Calu3 (cell line): ENCODE data around the gene S1PR1. TPM values are rescaled to one million over a fixed set of nuclear protein-coding genes. Genes with fewer than 3 reads are reported as not detected.

ENCODE experiments used
- BruUV-seq: library from RNA; stranded (reverse); fragments of 400-500 nt; replicated peaks from 2 replicates; lab custom pipeline; 2021; lab: Mats Ljungman, UMichigan
- CTCF ChIA-PET: fragments of 300-600 bp; sonication (Branson Sonifier 250); formaldehyde crosslinking; loops from one replicate; lab custom pipeline; 2022; ENCODE audit warnings: antibody characterized with exemption; lab: Charles Lee
- DNase-seq: peaks from one replicate; pipeline ENCODE4 v3.0.0; 2022
- H3K27ac Mint-ChIP-seq: one replicate; pipeline ENCODE4 v1.8.0; 2022; ENCODE audit warnings: mixed read lengths; ENCODE audit not compliant: unreplicated experiment
- H3K27me3 Mint-ChIP-seq: one replicate; pipeline ENCODE4 v1.8.0; 2022; ENCODE audit warnings: mixed read lengths; ENCODE audit not compliant: unreplicated experiment
- H3K36me3 Mint-ChIP-seq: one replicate; pipeline ENCODE4 v1.8.0; 2022; ENCODE audit warnings: mild to moderate bottlenecking, moderate library complexity, mixed read lengths; ENCODE audit not compliant: insufficient read depth, unreplicated experiment
- H3K4me1 Mint-ChIP-seq: one replicate; pipeline ENCODE4 v1.8.0; 2022; ENCODE audit warnings: mild to moderate bottlenecking, low read depth, mixed read lengths; ENCODE audit not compliant: unreplicated experiment
- H3K4me3 Mint-ChIP-seq: one replicate; pipeline ENCODE4 v1.8.0; 2022; ENCODE audit warnings: mild to moderate bottlenecking, low read depth, moderate library complexity, mixed read lengths; ENCODE audit not compliant: unreplicated experiment
- H3K9me3 Mint-ChIP-seq: one replicate; pipeline ENCODE4 v1.8.0; 2022; ENCODE audit warnings: low read depth, mixed read lengths; ENCODE audit not compliant: unreplicated experiment
- CTCF ChIP-seq: fragments of 200-600 bp; IDR thresholded peaks from one replicate; pipeline ENCODE4 v1.8.0; 2022; ENCODE audit warnings: antibody characterized with exemption; ENCODE audit not compliant: unreplicated experiment
- intact Hi-C: fragments of 100-400 bp; cut with micrococcal nuclease; formaldehyde crosslinking; loops from one replicate; pipeline ENCODE4 v1.10.0; 2022; ENCODE audit not compliant: unreplicated experiment
- total RNA-seq: library from RNA; stranded (reverse); gene quantifications from 2 replicates; pipeline ENCODE4 v1.2.3, GENCODE V29; 2022

The S1PR1 gene
- total RNA-seq, 1 experiment from 2014 or later: not detected

GRCh38 chr1:101265684-101266083, 28.9 kb downstream of the S1PR1 start:
- Mint-ChIP-seq H3K4me3 (no peak overlapping the region), H3K27me3 (no peaks in the 10 kb centered on the region), H3K4me1 (peaks cover 7% of the 10 kb centered on the region), H3K36me3 (no peaks in the 10 kb centered on the region), H3K9me3 (no peaks in the 10 kb centered on the region), H3K27ac (no peak overlapping the region)
- CTCF ChIA-PET: no interaction called here
- TF ChIP-seq CTCF: no peak
- no TSS peak for BruUV-seq
- no peak for DNase-seq
- intact Hi-C loops: no loop called here

GRCh38 chr1:101267082-101267481, 30.3 kb downstream of the S1PR1 start:
- Mint-ChIP-seq H3K36me3 (no peaks in the 10 kb centered on the region), H3K27ac (no peak overlapping the region), H3K27me3 (no peaks in the 10 kb centered on the region), H3K4me3 (no peak overlapping the region), H3K9me3 (no peaks in the 10 kb centered on the region), H3K4me1 (peaks cover 7% of the 10 kb centered on the region)
- no peak for TF ChIP-seq CTCF
- CTCF ChIA-PET: no interaction called here
- BruUV-seq: no TSS peak
- intact Hi-C loops: no loop called here
- no peak for DNase-seq

- no peaks in the 10 kb centered on the region for H3K36me3 Mint-ChIP-seq
- DNase-seq: no peak
- H3K4me3 Mint-ChIP-seq: no peak overlapping the region
- no peaks in the 10 kb centered on the region for H3K9me3 Mint-ChIP-seq
- H3K4me1 Mint-ChIP-seq: peaks cover 7% of the 10 kb centered on the region
- BruUV-seq: no TSS peak
- no peak overlapping the region for H3K27ac Mint-ChIP-seq
- H3K27me3 Mint-ChIP-seq: no peaks in the 10 kb centered on the region
- CTCF ChIA-PET: no interaction called here
- intact Hi-C loops: no loop called here
- TF ChIP-seq CTCF: no peak
Observed at GRCh38 chr1:101268893-101269292, 32.1 kb downstream of the S1PR1 start.

GRCh38 chr1:101275672-101276071, 38.9 kb downstream of the S1PR1 start:
- Mint-ChIP-seq H3K4me1 (no peaks in the 10 kb centered on the region), H3K4me3 (no peak overlapping the region), H3K27me3 (peaks cover 31% of the 10 kb centered on the region), H3K27ac (no peak overlapping the region), H3K36me3 (no peaks in the 10 kb centered on the region), H3K9me3 (no peaks in the 10 kb centered on the region)
- BruUV-seq: no TSS peak
- CTCF ChIA-PET: no interaction called here
- intact Hi-C loops: no loop called here
- no peak for DNase-seq
- no peak for TF ChIP-seq CTCF
